ENCODE results near the gene FEZF1. TPM values are rescaled to one million over a fixed set of nuclear protein-coding genes. Genes with fewer than 3 reads are reported as not detected.

Gene FEZF1
- total RNA-seq, 1 experiment from 2014 or later = not detected

DNA sequence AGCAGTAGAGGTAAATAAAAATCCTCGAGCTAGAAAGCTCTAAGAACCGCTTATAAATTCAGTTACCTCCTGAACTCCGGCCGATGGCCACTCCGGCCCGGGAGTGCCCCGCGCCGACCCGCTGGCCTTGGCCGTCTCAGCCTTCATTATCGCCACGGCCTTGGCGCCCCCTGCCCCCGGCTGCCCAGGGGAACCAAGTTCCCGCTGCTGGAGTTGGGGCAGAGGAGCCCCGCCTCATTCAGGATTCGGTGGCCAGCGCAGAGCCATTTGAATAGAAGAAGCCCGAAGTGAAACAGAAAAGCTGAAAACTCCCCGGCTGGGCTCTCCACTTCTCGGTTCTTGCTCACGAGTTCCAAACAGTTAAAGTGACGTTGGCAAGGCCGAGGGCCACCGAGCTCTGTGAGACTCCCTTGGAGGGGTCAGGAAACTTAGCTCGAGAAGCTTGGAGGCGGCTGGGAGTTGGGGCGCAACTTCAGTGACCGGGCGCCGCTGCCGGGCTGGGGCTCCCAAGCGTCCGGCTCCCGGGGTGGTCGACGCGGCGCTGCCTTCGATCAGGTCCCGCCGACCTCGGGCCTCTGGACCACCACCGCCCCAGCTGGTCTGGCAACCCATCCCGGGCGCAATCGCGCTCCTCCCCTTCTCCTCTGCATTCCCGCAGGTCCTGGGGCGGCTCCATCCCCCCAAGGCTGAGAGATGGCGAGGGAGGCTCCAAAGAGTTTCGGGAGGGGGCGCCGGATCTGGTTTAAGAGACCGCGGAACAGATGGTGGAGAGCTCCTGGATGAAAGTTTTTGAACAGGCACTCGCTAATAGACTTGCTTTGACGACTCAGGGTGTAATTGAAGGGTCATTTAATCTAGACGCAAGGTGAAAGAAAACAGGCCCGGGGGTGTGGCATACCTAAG is 5.8 kb upstream of the FEZF1 start:
- in situ Hi-C loops (cut with HindIII; ENCODE audit: low sequenced_read_pairs) = no loop called here
- DNase-seq (ENCODE audit: low spot score) = no peak

DNA sequence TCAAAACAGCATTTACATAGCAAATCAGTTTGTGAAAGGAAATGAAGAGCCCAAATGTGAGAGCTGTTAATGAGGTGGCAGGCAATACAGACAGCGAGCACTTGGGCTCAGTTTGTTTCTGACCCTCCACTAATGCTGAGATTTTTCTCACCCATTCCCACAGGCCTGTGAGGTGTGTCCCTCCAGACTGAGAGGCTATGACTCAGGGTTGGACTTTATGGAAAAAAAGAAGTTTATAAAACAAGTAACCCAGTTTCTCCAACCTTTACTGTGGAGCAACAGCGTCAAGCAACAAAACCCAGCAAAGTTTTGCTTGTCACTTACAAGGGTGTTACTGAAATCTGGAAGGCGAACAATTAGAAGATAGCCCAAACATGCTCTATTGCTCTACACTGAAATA is 4.9 kb upstream of the FEZF1 start:
- no peak for DNase-seq (ENCODE audit: low spot score)
- in situ Hi-C loops (cut with HindIII; ENCODE audit: low sequenced_read_pairs) = no loop called here

GRCh38 chr7:122307228-122307621 is 2.7 kb upstream of the FEZF1 start:
- in situ Hi-C loops (cut with HindIII; ENCODE audit: low sequenced_read_pairs) = no loop called here
- no peak for DNase-seq (ENCODE audit: low spot score)

DNA sequence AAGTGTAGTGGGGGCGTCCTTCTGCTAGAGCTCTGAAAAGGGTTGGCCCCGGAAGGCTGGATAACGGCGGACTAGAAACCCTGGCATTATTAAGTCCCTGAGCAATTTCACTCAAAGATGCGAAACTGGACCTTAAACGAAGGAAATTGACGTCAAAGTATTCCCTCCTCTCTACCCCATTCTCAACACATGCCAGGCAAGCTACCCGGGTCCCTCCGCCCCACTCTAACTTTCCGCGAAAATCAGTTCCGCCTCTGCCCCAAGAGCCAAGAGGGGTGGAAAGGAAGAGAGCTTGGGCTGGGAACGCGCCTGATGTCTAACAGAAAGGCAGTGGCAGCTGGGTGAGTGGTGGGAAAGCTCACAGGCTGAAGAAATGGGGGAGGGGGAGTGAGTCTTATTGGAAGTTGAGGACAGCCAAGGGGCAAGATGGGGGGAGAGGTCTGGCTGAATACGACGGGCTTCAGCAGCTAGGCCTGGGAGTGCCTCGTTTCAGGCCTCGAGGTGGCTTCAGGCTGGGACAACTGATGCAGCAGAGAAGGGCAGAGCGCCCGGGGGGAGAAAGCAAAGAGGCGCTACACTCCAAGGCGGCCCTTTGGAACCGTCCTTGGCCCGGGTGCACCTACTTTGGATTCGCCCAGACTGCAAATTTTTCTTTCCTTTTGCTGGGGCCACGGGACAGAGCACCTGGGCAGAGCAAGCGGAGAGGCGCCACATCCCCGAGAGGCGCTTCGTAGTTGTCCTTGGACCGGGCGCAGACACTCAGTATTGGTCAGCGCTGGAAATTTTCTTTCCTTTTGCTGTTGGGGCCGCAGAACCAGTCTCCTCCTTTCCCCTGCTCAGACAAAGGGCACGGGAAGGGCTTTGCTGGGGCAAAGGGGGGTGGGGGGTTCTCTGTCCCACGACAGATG is 2.0 kb upstream of the FEZF1 start:
- DNase-seq (ENCODE audit: low spot score) = no peak
- in situ Hi-C loops (cut with HindIII; ENCODE audit: low sequenced_read_pairs) = no loop called here

GRCh38 chr7:122305475-122306319 is 1.1 kb upstream of the FEZF1 start:
- DNase-seq (ENCODE audit: low spot score) = peak; percentile 49
- in situ Hi-C loops (cut with HindIII; ENCODE audit: low sequenced_read_pairs) = no loop called here

GRCh38 chr7:122304996-122305421 is 459 bp upstream of the FEZF1 start:
- DNase-seq (ENCODE audit: low spot score) = no peak
- in situ Hi-C loops (cut with HindIII; ENCODE audit: low sequenced_read_pairs) = no loop called here

DNA sequence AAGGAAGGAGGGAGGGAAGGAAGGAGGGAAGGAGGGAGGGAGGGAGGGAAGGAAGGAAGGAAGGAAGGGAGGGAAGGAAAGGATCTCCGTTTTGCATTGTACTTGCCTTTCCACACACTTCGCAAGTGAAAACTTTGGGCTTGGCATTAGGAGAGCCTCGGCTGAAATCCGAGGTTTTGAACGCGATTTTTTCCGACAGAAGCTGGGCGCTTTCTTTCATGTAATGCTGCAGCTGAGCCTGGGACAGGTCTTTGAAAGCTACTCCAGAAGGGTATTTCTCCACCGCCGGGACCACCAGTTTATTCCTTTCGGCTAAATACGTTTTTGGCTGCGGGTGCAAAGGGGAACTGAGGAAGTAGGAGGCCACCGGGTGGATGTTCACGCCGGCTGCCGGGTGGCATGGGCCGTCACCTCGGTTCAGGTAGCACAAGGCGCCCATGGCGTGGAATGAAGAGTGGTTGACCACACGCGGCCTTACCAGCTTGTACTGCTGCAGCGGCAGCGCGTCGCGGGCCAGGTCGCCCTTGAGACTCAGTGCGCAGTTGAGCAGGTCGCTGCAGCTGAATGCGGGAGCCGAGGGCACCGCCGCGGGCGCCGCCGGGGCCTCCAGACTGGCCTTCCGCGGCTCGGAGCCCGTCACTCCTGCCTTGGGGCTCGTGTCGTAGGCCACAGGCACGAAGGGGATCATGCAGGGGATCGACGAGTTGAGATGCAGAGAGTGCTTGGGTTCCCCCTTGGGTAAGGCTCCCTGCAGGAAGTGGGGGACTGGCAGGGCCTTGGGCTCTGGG is 825 bp downstream of the FEZF1 start:
- in situ Hi-C loops (cut with HindIII; ENCODE audit: low sequenced_read_pairs) = no loop called here
- no peak for DNase-seq (ENCODE audit: low spot score)

- in situ Hi-C loops (cut with HindIII; ENCODE audit: low sequenced_read_pairs) = no loop called here
- no peak for DNase-seq (ENCODE audit: low spot score)
These were observed 1.6 kb downstream of the FEZF1 start for GRCh38 chr7:122302761-122303530.

DNA sequence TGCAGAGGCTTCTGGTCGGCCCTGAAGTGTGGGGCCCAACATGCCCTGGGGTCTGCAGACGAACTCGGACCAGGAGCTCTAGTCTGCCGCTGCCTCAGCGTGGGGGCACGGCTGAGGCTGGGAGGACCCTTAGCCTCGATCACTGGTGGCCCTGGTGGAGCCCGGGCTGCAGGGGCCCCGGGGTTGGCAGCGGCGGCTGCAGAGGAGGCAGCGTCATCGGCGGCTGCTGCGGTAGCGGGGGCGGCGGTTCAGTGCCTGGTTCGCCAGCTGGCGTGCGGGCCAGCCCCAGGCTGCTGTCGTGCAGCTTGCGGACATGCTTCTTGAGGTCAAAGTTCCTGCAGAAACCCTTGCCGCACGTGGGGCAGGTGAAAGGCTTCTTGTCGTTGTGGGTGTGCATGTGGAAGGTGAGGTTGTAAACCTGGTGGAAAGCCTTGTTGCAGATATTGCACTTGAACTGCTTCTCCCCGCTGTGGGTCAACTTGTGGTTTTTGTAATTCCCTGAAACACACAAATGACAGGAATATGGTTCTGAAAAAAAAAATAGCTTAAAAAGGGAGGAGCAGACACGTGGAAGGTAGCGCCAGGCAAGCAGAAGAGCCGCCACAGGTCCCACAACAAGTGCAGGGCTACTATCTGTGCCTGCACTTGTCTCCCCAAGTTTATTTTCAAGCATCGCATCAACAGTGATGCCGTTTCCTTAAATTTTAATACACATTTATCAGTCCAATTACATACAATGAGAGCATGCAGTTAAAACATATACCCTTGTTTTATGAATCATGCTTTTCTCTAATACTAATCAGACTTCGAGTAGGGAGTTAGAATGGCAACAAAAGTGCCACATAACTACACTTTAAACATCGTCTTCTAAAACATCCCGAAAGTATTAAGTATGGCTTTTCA is 2.4 kb downstream of the FEZF1 start:
- DNase-seq (ENCODE audit: low spot score) = no peak
- in situ Hi-C loops (cut with HindIII; ENCODE audit: low sequenced_read_pairs) = no loop called here

- in situ Hi-C loops (cut with HindIII; ENCODE audit: low sequenced_read_pairs) = no loop called here
- DNase-seq (ENCODE audit: low spot score) = no peak
These were observed 3.4 kb downstream of the FEZF1 start for GRCh38 chr7:122300956-122301833.

GRCh38 chr7:122300211-122300932 is 4.2 kb downstream of the FEZF1 start:
- no peak for DNase-seq (ENCODE audit: low spot score)
- in situ Hi-C loops (cut with HindIII; ENCODE audit: low sequenced_read_pairs) = no loop called here

DNA sequence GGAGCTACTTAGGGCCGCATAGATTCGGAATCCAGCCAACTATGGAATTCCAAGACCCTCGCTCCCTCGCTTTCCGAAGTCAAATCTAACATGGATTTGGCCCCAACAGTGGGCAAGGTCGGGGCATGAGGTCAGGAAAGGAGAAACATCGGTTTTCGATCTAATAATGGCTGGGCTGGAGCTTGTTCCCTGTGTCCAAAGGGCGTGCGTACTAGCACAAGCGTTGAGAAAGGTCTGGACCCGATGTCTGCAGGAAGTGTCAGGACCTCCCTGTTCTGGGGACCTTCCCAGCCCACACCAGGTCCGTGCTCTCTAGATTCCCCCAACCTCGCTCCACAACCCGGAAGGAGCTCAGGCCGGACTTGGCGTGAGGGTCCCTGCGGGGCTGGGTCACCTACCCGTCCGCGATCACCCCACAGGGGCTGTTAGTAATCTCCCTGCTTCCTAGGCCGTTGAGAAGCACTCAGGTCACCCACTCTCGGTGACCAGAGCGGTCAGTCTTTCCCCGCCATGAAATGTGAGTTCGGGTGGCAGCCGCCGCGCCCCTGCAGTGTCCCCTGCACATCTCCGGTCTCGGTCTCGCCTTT is 4.8 kb downstream of the FEZF1 start:
- in situ Hi-C loops (cut with HindIII; ENCODE audit: low sequenced_read_pairs) = no loop called here
- DNase-seq (ENCODE audit: low spot score) = no peak

GRCh38 chr7:122298618-122299017 is 5.9 kb downstream of the FEZF1 start:
- in situ Hi-C loops (cut with HindIII; ENCODE audit: low sequenced_read_pairs) = no loop called here
- DNase-seq (ENCODE audit: low spot score) = no peak

- in situ Hi-C loops (cut with HindIII; ENCODE audit: low sequenced_read_pairs) = no loop called here
- no peak for DNase-seq (ENCODE audit: low spot score)
These were observed 6.4 kb downstream of the FEZF1 start for GRCh38 chr7:122298131-122298530.

DNA sequence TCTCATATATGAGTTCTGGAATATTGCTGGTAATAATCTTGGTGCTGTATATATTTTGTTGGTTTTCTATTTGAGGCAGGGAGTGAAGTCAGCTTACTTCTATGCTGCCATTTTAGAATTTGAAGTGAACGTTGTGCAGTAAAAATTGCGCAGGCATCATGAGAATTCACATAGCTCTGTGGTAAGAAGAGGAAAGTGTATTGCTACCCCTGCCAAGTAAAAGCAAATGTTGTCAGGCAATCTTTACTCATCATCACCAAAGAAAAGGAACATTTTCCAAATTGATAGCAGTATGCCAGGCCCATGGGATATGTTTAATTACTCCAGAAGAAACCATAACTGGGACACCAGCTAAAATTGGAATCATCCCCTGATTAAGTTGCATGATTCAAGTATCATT is 13.4 kb downstream of the FEZF1 start:
- no peak for DNase-seq (ENCODE audit: low spot score)
- in situ Hi-C loops (cut with HindIII; ENCODE audit: low sequenced_read_pairs) = no loop called here
